ENCODE results near the gene CHST14. TPM values are rescaled to one million over a fixed set of nuclear protein-coding genes. Genes with fewer than 3 reads are reported as not detected.
A peak's percentile ranks its signal among the peaks of the same experiment; 100 is the strongest.

Gene CHST14
- total and polyA plus RNA-seq, 2 donors from 2014 or later: 11.9 to 14.3 TPM

DNA sequence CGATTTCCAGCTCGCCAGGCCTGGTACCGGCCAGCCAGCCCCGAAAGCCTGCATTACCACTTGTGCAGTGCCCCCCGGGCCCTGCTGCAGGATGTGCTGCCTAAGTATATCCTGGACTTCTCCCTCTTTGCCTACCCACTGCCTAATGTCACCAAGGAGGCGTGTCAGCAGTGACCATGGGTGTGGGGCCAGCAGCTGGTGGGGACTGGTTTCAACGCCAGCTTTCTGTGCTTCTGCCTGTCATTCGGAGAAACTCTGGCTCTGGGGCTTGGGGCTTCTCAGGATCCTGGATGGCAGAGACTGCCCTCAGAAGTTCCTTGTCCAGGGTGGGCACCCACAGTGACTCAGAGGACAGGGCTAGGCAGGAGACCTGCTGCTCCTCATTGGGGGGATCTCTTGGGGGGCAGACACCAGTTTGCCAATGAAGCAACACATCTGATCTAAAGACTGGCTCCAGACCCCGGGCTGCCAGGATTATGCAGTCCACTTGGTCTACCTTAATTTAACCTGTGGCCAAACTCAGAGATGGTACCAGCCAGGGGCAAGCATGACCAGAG lies 1.5 kb downstream of the CHST14 start:
- intact Hi-C loops (cut with DNase I): no loop called here
- no peaks in the 10 kb centered on the region for H3K27me3 ChIP-seq (ENCODE audit: control insufficient read depth, insufficient read depth, low read length)
- TF ChIP-seq, protein P1, sequence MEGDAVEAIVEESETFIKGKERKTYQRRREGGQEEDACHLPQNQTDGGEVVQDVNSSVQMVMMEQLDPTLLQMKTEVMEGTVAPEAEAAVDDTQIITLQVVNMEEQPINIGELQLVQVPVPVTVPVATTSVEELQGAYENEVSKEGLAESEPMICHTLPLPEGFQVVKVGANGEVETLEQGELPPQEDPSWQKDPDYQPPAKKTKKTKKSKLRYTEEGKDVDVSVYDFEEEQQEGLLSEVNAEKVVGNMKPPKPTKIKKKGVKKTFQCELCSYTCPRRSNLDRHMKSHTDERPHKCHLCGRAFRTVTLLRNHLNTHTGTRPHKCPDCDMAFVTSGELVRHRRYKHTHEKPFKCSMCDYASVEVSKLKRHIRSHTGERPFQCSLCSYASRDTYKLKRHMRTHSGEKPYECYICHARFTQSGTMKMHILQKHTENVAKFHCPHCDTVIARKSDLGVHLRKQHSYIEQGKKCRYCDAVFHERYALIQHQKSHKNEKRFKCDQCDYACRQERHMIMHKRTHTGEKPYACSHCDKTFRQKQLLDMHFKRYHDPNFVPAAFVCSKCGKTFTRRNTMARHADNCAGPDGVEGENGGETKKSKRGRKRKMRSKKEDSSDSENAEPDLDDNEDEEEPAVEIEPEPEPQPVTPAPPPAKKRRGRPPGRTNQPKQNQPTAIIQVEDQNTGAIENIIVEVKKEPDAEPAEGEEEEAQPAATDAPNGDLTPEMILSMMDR (IDR thresholded peaks at IDR 0.05; ENCODE audit: borderline replicate concordance, extremely low read depth, insufficient read depth): no peak
- peaks cover 0 to 15% (median 0%) of the 10 kb centered on the region in 3 donors for H3K4me1 ChIP-seq (ENCODE audit: control insufficient read depth in 2 of 3, insufficient read depth in 2 of 3, low read depth in 1 of 3, low read length in 3 of 3)
- no peaks in the 10 kb centered on the region for H3K36me3 ChIP-seq (ENCODE audit: control insufficient read depth in 2 of 3, insufficient read depth in 3 of 3, low read length in 3 of 3)
- peak overlapping the region in 2 of 3 donors; percentile 75 to 88 for H3K4me3 ChIP-seq (ENCODE audit: low read length in 3 of 3)
- FAIRE-seq: no peak
- DNase-seq: no peak
- no peak overlapping the region for H3K27ac ChIP-seq (ENCODE audit: low read depth in 2 of 2, low read length in 2 of 2)
- no peak overlapping the region for H3K9ac ChIP-seq (ENCODE audit: low read length in 3 of 3)
- no peaks in the 10 kb centered on the region for H3K9me3 ChIP-seq (ENCODE audit: control insufficient read depth in 2 of 3, insufficient read depth in 1 of 3, low read length in 3 of 3)

DNA sequence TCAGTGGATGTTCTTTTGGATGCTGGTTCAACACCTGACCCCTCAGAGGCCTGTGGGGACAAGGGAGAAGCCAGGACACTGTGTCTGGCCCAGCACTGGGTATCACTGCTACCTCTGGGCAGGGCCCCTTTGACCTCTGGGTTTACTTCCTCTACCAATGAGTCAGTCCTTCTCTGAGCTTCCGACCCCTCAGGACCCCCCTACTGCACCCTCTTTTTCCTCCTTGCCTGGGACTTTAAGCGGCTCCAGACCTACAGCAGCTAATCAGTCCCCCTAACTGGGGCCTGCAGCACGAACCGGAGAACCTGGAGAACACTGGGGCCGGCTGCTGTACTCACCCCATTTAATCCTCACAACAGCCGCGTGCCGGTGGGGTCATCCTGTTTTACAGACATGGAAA lies 3.8 kb downstream of the CHST14 start:
- peaks cover 0 to 15% (median 0%) of the 10 kb centered on the region in 3 donors for H3K4me1 ChIP-seq (ENCODE audit: control insufficient read depth in 2 of 3, insufficient read depth in 2 of 3, low read depth in 1 of 3, low read length in 3 of 3)
- intact Hi-C loops (cut with DNase I): no loop called here
- FAIRE-seq (no peak), DNase-seq (peak in 1 of 5 donors; percentile 39)
- H3K27ac ChIP-seq (ENCODE audit: low read depth in 2 of 2, low read length in 2 of 2): no peak overlapping the region
- no peaks in the 10 kb centered on the region for H3K36me3 ChIP-seq (ENCODE audit: control insufficient read depth in 2 of 3, insufficient read depth in 3 of 3, low read length in 3 of 3)
- no peak overlapping the region for H3K4me3 ChIP-seq (ENCODE audit: low read length in 3 of 3)
- no peaks in the 10 kb centered on the region for H3K27me3 ChIP-seq (ENCODE audit: control insufficient read depth, insufficient read depth, low read length)
- TF ChIP-seq, protein P1 (IDR thresholded peaks at IDR 0.05; ENCODE audit: borderline replicate concordance, extremely low read depth, insufficient read depth): no peak
- no peaks in the 10 kb centered on the region for H3K9me3 ChIP-seq (ENCODE audit: control insufficient read depth in 2 of 3, insufficient read depth in 1 of 3, low read length in 3 of 3)
- H3K9ac ChIP-seq (ENCODE audit: low read length in 3 of 3): no peak overlapping the region

DNA sequence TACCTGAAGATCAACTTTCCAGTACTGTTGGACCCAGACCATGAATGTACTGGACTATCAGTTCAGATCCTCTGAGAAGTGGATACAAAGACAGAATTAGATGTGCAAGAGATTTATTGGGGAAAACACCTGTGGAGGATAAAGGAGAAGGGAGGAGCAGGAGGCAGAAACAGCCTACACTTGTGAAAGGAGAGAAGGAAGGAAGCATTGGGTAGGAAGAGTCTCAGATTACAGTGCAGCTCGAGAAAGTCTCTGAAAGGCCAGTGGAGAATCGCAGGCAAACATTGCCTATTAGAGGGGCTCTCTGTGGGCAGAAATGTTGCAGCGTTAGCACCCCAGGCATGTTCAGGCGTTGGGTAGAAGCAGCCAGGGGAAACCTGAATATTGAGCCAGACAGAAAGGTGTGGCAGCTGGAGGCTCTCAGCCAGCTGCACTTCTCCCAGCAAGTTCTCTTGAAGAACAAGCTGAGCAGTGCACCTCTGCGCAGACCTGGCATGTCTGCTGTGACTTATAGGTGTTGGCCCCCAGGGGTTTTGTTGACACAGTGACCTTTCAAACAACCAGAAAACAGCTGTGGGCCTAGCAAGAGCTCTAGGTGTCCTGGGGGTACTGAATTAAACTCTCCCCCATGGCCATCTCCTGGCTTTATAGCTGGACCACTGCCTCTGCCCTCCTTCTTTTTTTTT lies 7.0 kb downstream of the CHST14 start:
- Histone ChIP-seq H3K27ac (ENCODE audit: low read depth in 2 of 2, low read length in 2 of 2) (no peak overlapping the region), H3K9ac (ENCODE audit: low read length in 3 of 3) (no peak overlapping the region), H3K4me3 (ENCODE audit: low read length in 3 of 3) (no peak overlapping the region), H3K4me1 (ENCODE audit: control insufficient read depth in 2 of 3, insufficient read depth in 2 of 3, low read depth in 1 of 3, low read length in 3 of 3) (no peaks in the 10 kb centered on the region), H3K36me3 (ENCODE audit: control insufficient read depth in 2 of 3, insufficient read depth in 3 of 3, low read length in 3 of 3) (no peaks in the 10 kb centered on the region), H3K27me3 (ENCODE audit: control insufficient read depth, insufficient read depth, low read length) (no peaks in the 10 kb centered on the region), H3K9me3 (ENCODE audit: control insufficient read depth in 2 of 3, insufficient read depth in 1 of 3, low read length in 3 of 3) (no peaks in the 10 kb centered on the region)
- intact Hi-C loops (cut with DNase I): no loop called here
- TF ChIP-seq, protein P1 (IDR thresholded peaks at IDR 0.05; ENCODE audit: borderline replicate concordance, extremely low read depth, insufficient read depth): no peak
- DNase-seq (peak in 3 of 5 donors; percentile 17 to 38 (median 22)), FAIRE-seq (no peak)
